ENCODE data around the gene PLCH1.

The PLCH1 gene

DNA sequence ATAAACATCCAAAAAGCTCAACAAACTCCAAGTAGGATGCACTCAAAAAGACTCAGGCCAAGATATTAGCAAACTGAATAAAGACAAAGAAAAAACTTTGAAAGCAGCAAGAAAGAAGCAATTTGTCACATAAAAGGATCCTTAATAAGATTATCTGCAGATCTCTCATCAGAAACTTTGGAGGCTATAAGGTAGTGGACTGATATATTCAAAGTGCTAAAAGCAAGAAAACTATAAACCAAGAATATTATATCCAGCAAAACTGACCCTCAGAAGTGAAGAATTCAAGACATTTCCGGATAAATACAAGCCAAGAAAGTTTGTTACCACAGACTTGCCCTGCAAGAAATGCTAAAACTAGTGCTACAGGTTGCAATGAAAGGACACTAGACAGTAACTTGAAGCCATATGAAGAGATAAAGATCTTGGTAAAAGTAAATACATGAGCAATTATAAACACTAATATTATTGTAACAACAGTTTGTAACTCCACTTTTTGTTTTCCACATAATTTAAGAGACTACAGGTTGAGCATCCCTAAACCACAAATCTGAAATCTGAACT is 37.6 kb upstream of the PLCH1 start:
- in situ Hi-C loops (cut with HindIII; ENCODE audit: low pct_ligation_motif_present, low sequenced_read_pairs) = no loop called here
- Histone ChIP-seq H3K27ac (no peak overlapping the region), H3K27me3 (replicated peaks) (no peaks in the 10 kb centered on the region), H3K4me3 (ENCODE audit: low read depth, low read length) (no peak overlapping the region), H3K36me3 (replicated peaks) (no peaks in the 10 kb centered on the region)
- TF ChIP-seq, protein P1, sequence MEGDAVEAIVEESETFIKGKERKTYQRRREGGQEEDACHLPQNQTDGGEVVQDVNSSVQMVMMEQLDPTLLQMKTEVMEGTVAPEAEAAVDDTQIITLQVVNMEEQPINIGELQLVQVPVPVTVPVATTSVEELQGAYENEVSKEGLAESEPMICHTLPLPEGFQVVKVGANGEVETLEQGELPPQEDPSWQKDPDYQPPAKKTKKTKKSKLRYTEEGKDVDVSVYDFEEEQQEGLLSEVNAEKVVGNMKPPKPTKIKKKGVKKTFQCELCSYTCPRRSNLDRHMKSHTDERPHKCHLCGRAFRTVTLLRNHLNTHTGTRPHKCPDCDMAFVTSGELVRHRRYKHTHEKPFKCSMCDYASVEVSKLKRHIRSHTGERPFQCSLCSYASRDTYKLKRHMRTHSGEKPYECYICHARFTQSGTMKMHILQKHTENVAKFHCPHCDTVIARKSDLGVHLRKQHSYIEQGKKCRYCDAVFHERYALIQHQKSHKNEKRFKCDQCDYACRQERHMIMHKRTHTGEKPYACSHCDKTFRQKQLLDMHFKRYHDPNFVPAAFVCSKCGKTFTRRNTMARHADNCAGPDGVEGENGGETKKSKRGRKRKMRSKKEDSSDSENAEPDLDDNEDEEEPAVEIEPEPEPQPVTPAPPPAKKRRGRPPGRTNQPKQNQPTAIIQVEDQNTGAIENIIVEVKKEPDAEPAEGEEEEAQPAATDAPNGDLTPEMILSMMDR (IDR thresholded peaks at IDR 0.05; ENCODE audit: low read depth, low read length, missing control alignments) = no peak
- DNase-seq = no peak

DNA sequence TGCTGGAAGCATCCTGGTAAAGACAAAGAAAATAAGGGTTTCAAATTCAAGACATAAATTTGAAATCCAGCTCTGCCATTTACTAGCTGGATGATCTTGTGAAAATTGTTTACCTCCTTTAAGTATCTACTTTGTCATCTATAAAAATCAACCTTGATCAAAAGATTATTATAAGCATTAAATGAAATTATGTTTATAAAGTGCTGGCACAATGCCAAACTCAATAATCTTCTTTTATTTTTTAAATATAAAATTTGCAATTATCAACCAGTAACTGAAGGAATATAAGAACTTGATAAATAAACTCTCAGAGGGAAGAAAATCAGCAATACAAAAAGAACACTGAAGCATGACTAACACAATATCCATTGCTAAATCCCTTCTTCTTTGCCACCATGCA is 35.4 kb upstream of the PLCH1 start:
- no peak for DNase-seq
- no peak overlapping the region for H3K4me3 ChIP-seq (ENCODE audit: low read depth, low read length)
- TF ChIP-seq, protein P1 (IDR thresholded peaks at IDR 0.05; ENCODE audit: low read depth, low read length, missing control alignments) = no peak
- in situ Hi-C loops (cut with HindIII; ENCODE audit: low pct_ligation_motif_present, low sequenced_read_pairs) = no loop called here
- no peaks in the 10 kb centered on the region for H3K27me3 ChIP-seq (replicated peaks)
- H3K36me3 ChIP-seq (replicated peaks) = no peaks in the 10 kb centered on the region
- H3K27ac ChIP-seq = no peak overlapping the region

DNA sequence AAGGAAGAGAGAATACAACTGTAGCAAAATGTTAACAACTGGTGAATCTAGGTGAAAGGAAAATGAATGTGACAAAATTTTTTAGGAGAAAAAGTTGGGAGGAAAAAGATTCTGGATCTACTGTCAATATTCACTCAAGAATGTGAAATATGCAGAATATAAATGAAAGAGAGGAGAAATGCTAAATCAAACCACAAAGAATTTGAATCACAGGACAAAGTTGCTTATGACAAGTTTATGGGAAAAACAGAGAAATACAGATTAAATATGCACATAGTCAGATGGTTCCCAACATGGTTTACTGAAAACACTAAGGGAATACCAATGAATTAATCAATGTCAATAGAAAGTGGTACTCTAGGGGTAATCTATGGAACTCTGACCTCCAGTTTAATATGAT is 33.6 kb upstream of the PLCH1 start:
- H3K36me3 ChIP-seq (replicated peaks) = no peaks in the 10 kb centered on the region
- in situ Hi-C loops (cut with HindIII; ENCODE audit: low pct_ligation_motif_present, low sequenced_read_pairs) = no loop called here
- H3K27me3 ChIP-seq (replicated peaks) = no peaks in the 10 kb centered on the region
- no peak overlapping the region for H3K4me3 ChIP-seq (ENCODE audit: low read depth, low read length)
- DNase-seq = no peak
- TF ChIP-seq, protein P1 (IDR thresholded peaks at IDR 0.05; ENCODE audit: low read depth, low read length, missing control alignments) = no peak
- no peak overlapping the region for H3K27ac ChIP-seq

DNA sequence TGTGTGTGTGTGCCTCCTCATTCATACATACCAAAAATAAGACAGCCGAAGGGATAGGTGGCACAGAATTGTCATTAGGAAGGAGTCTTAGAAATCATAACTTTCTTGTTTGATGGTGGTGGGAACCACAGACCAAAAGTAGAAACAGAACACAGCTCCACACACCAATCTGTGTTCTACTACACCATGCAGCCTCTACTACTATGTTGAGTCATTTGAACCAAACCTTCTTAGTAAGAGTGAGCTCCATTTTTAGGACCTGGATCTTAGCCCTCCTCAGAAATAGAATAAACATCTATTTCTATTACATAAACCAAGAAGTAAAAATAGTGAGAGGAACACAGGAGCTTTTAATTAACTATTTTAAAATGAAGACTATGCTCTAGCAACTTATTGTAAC is 27.9 kb upstream of the PLCH1 start:
- Histone ChIP-seq H3K27me3 (replicated peaks) (no peaks in the 10 kb centered on the region), H3K4me3 (ENCODE audit: low read depth, low read length) (no peak overlapping the region), H3K27ac (no peak overlapping the region), H3K36me3 (replicated peaks) (no peaks in the 10 kb centered on the region)
- in situ Hi-C loops (cut with HindIII; ENCODE audit: low pct_ligation_motif_present, low sequenced_read_pairs) = no loop called here
- DNase-seq = no peak
- TF ChIP-seq, protein P1 (IDR thresholded peaks at IDR 0.05; ENCODE audit: low read depth, low read length, missing control alignments) = no peak

DNA sequence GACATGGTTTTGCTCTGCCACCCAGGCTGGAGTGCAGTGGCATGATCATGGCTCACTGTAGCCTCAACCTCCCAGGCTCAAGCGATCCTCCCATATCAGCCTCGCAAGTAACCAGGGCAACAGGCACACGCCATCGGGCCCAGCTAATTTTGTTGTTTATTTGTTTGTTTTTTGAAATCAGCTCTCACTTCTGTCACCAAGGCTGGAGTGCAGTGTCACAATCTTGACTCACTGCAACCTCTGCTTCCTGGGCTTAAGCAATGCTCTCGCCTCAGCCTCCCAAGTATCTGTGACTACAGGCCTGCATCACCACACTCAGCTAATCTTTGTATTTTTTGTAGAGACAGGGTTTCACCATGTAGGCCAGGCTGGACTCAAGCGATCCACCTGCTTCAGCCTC is 26.3 kb upstream of the PLCH1 start:
- Histone ChIP-seq H3K36me3 (replicated peaks) (no peaks in the 10 kb centered on the region), H3K27ac (no peak overlapping the region), H3K4me3 (ENCODE audit: low read depth, low read length) (no peak overlapping the region), H3K27me3 (replicated peaks) (no peaks in the 10 kb centered on the region)
- in situ Hi-C loops (cut with HindIII; ENCODE audit: low pct_ligation_motif_present, low sequenced_read_pairs) = no loop called here
- no peak for DNase-seq
- TF ChIP-seq, protein P1 (IDR thresholded peaks at IDR 0.05; ENCODE audit: low read depth, low read length, missing control alignments) = no peak

DNA sequence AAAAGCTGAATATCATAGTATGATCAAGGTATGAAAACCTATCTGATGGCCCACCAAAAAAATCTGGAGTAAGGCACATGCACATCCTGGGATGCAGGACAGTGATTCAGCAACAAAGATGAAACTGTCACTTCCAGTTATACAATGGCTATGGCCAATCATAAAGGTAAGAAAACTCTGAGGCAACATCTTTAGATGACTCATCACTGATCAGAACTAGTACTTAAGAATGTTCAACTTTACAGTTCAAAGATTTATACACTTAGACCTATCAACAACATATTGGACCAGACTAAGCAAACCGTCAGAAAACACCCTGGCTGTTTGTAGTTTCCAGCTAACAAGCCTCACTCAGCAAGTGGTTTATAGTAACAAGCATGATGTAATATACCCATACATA is 21.3 kb upstream of the PLCH1 start:
- Histone ChIP-seq H3K27me3 (replicated peaks) (no peaks in the 10 kb centered on the region), H3K4me3 (ENCODE audit: low read depth, low read length) (no peak overlapping the region), H3K27ac (no peak overlapping the region), H3K36me3 (replicated peaks) (no peaks in the 10 kb centered on the region)
- TF ChIP-seq, protein P1 (IDR thresholded peaks at IDR 0.05; ENCODE audit: low read depth, low read length, missing control alignments) = no peak
- in situ Hi-C loops (cut with HindIII; ENCODE audit: low pct_ligation_motif_present, low sequenced_read_pairs) = no loop called here
- DNase-seq = no peak

All from brain microvascular endothelial cell (primary cell).